IMR-90 (cell line): ENCODE results near the gene ATP6V1D. TPM values are rescaled to one million over a fixed set of nuclear protein-coding genes. Genes with fewer than 3 reads are reported as not detected.

Experiments
- ATAC-seq: fragments of 200-7000 bp; cut with Tn5 transposase; 2 replicates; pipeline ENCODE4 v1.9.1; 2020; ENCODE audit warnings: low read depth, mild to moderate bottlenecking, moderate library complexity
- BruUV-seq: library from RNA; stranded (reverse); fragments of 400-500 nt; replicated peaks from 2 replicates; lab custom pipeline; 2021; lab: Mats Ljungman, UMichigan
- CTCF ChIA-PET: fragments of 300-600 bp; formaldehyde crosslinking; extraction: SDS; loops from one replicate; lab custom pipeline; 2021; ENCODE audit warnings: antibody characterized with exemption; lab: Yijun Ruan, JAX
- POLR2A ChIA-PET: fragments of 300-600 bp; sonication (Branson Sonifier 250); formaldehyde crosslinking; loops from one replicate; lab custom pipeline; 2022; ENCODE audit warnings: antibody characterized with exemption; ENCODE audit not compliant: unreplicated experiment; lab: Charles Lee
- DNase-seq: peaks from one replicate; pipeline ENCODE4 v3.0.0; 2013
- H2AFZ ChIP-seq: replicated peaks from 2 replicates; pipeline ENCODE3; 2013; ENCODE audit warnings: low read length, mild to moderate bottlenecking; ENCODE audit not compliant: poor library complexity
- H2AK5ac ChIP-seq: 2 replicates; pipeline ENCODE4 v1.6.1; 2013; ENCODE audit warnings: low read depth, low read length, inconsistent platforms
- H2AK9ac ChIP-seq: replicated peaks from 2 replicates; pipeline ENCODE3; 2013; ENCODE audit warnings: mild to moderate bottlenecking, low read depth, low read length, moderate library complexity; ENCODE audit not compliant: poor library complexity
- H2BK120ac ChIP-seq: 2 replicates; pipeline ENCODE4 v1.6.1; 2013; ENCODE audit warnings: low read depth, low read length, inconsistent platforms
- H2BK15ac ChIP-seq: 3 replicates; pipeline ENCODE4 v1.6.1; 2013; ENCODE audit warnings: low read depth, low read length, inconsistent platforms
- H2BK20ac ChIP-seq: 2 replicates; pipeline ENCODE4 v1.6.1; 2013; ENCODE audit warnings: low read depth, mild to moderate bottlenecking, inconsistent platforms, low read length, moderate library complexity
- H2BK5ac ChIP-seq: 2 replicates; pipeline ENCODE4 v1.6.1; 2013; ENCODE audit warnings: mild to moderate bottlenecking, low read depth, low read length, inconsistent platforms; ENCODE audit not compliant: poor library complexity, severe bottlenecking
- H3K14ac ChIP-seq: replicated peaks from 2 replicates; pipeline ENCODE4 v1.6.1; 2013; ENCODE audit warnings: low read depth, low read length, inconsistent platforms
- H3K18ac ChIP-seq: 2 replicates; pipeline ENCODE4 v1.6.1; 2013; ENCODE audit warnings: low read depth, low read length, control low read depth
- H3K23ac ChIP-seq: 2 replicates; pipeline ENCODE4 v1.6.1; 2013; ENCODE audit warnings: low read depth, low read length, inconsistent platforms
- H3K27ac ChIP-seq: 2 replicates; pipeline ENCODE4 v1.5.1; 2013; ENCODE audit warnings: mild to moderate bottlenecking, control low read depth, low read length; ENCODE audit not compliant: insufficient read depth
- H3K27me3 ChIP-seq: 2 replicates; pipeline ENCODE4 v1.6.1; 2013; ENCODE audit warnings: low read length; ENCODE audit not compliant: control insufficient read depth, insufficient read depth
- H3K36me3 ChIP-seq: 2 replicates; pipeline ENCODE4 v1.6.1; 2013; ENCODE audit warnings: low read length, mixed read lengths; ENCODE audit not compliant: control insufficient read depth, insufficient read depth
- H3K4ac ChIP-seq: 2 replicates; pipeline ENCODE4 v1.6.1; 2013; ENCODE audit warnings: low read depth, low read length, inconsistent platforms
- H3K4me1 ChIP-seq: 2 replicates; pipeline ENCODE4 v1.6.1; 2013; ENCODE audit warnings: low read length, mixed read lengths; ENCODE audit not compliant: control insufficient read depth, insufficient read depth
- H3K4me2 ChIP-seq: 2 replicates; pipeline ENCODE4 v1.6.1; 2013; ENCODE audit warnings: low read depth, mild to moderate bottlenecking, control low read depth, low read length, moderate library complexity
- H3K4me3 ChIP-seq: 2 replicates; pipeline ENCODE4 v1.5.1; 2013; ENCODE audit warnings: low read depth, mild to moderate bottlenecking, control low read depth, low read length, moderate library complexity; ENCODE audit not compliant: insufficient read depth
- H3K56ac ChIP-seq: 2 replicates; pipeline ENCODE4 v1.6.1; 2013; ENCODE audit warnings: low read length, inconsistent platforms; ENCODE audit not compliant: insufficient read depth; ENCODE audit errors: extremely low read depth
- H3K79me1 ChIP-seq, 2 experiments: 2 replicates each; pipeline ENCODE4 v1.6.1; 2013; ENCODE audit warnings: low read length in 2 of 2, inconsistent platforms in 1 of 2, low read depth in 1 of 2
- H3K9ac ChIP-seq: 2 replicates; pipeline ENCODE4 v1.6.1; 2013; ENCODE audit warnings: low read depth, low read length, control low read depth
- H3K9me1 ChIP-seq: 2 replicates; pipeline ENCODE4 v1.6.1; 2013; ENCODE audit warnings: low read length, inconsistent platforms; ENCODE audit not compliant: insufficient read depth
- H3K9me3 ChIP-seq: 2 replicates; pipeline ENCODE4 v1.6.1; 2013; ENCODE audit warnings: low read length; ENCODE audit not compliant: control insufficient read depth, insufficient read depth
- H4K20me1 ChIP-seq: 2 replicates; pipeline ENCODE4 v1.6.1; 2013; ENCODE audit warnings: low read length, inconsistent platforms; ENCODE audit not compliant: insufficient read depth
- H4K5ac ChIP-seq: 2 replicates; pipeline ENCODE4 v1.6.1; 2013; ENCODE audit warnings: mild to moderate bottlenecking, low read depth, low read length, control low read depth
- H4K8ac ChIP-seq, 2 experiments: 2 replicates each; pipeline ENCODE4 v1.6.1; 2013; ENCODE audit warnings: low read depth in 2 of 2, low read length in 2 of 2, control low read depth in 1 of 2, inconsistent platforms in 1 of 2
- H4K91ac ChIP-seq: 2 replicates; pipeline ENCODE4 v1.6.1; 2013; ENCODE audit warnings: low read depth, low read length, inconsistent platforms; ENCODE audit not compliant: insufficient read depth
- CHD1 ChIP-seq: IDR thresholded peaks from 2 replicates; pipeline ENCODE4 v1.6.1; 2012; ENCODE audit warnings: low read depth, low read length, improper control_type of control experiment
- FOS ChIP-seq: fragments of 150-350 bp; IDR thresholded peaks from 2 replicates; pipeline ENCODE4 v1.6.1; 2016; ENCODE audit warnings: low read depth, low read length
- SMC3 ChIP-seq: fragments of 150-350 bp; IDR thresholded peaks from 2 replicates; pipeline ENCODE4 v1.6.1; 2016; ENCODE audit warnings: low read depth, mild to moderate bottlenecking, antibody characterized with exemption, low read length, moderate library complexity
- dilution Hi-C: fragments of 300-500 bp; cut with HindIII; formaldehyde crosslinking; loops from one replicate; pipeline ENCODE4 v1.14.3; 2018; ENCODE audit warnings: low sequenced_read_pairs; ENCODE audit not compliant: unreplicated experiment
- in situ Hi-C: fragments of 300-500 bp; cut with MboI; formaldehyde crosslinking; loops from 3 replicates; pipeline ENCODE4 v1.14.3; 2019; ENCODE audit warnings: low sequenced_read_pairs, inconsistent platforms, mixed read lengths
- intact Hi-C: fragments of 100-400 bp; cut with micrococcal nuclease; formaldehyde crosslinking; loops from 2 replicates; pipeline ENCODE4 v1.10.0; 2022
- polyA plus RNA-seq, 3 experiments: library from polyadenylated mRNA; depleted of rRNA; stranded (reverse); fragments of >200 nt; gene quantifications; 2 replicates each; pipeline ENCODE4 v1.2.3, GENCODE V29; 2012; ENCODE audit warnings: low replicate concordance in 1 of 3
- total RNA-seq: library from RNA; depleted of rRNA; stranded (reverse); fragments of >200 nt; gene quantifications from 2 replicates; pipeline ENCODE4 v1.2.3, GENCODE V29; 2012

ATP6V1D gene
- total and polyA plus RNA-seq, 2 of the 4 experiments (the other 2 are of a cell fraction): 54.5 to 113 TPM

DNA sequence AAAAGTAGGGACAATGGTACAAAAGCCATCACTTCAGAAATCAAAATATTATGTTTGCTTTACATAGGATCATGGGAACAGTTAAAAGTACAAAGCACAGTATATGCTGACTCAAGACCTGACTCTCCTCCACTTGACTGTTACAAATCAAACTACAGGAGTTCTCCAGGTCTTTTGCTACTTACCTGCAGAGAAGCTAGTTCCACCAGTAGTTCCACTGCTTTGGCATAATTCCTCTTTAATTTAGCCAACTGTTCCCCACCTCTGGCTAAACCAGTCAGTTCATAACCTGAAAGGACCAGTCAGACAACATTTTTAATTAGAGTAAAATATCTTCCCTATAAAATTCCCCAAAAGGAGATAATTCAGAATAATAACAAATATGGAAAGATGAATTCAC is 14.0 kb downstream of the ATP6V1D start:
- POLR2A ChIA-PET: no interaction called here

More for the DNA sequence above, 14.0 kb downstream of the ATP6V1D start:
- Histone ChIP-seq H3K18ac (no peak overlapping the region), H2AK5ac (no peak overlapping the region), H2BK20ac (no peak overlapping the region), H3K14ac (no peak overlapping the region), H3K4me2 (no peak overlapping the region), H4K8ac (no peak overlapping the region), H3K79me1 (peaks cover 8 to 9% of the 10 kb centered on the region in 2 experiments), H2BK120ac (no peak overlapping the region), H3K56ac (no peak overlapping the region), H3K4me1 (no peaks in the 10 kb centered on the region), H3K9ac (no peak overlapping the region), H4K20me1 (no peaks in the 10 kb centered on the region), H2AK9ac (no peak overlapping the region), H3K9me1 (no peaks in the 10 kb centered on the region), H3K4me3 (no peak overlapping the region), H4K91ac (no peak overlapping the region), H2AFZ (no peak overlapping the region), H2BK15ac (no peak overlapping the region), H4K5ac (no peak overlapping the region), H3K4ac (no peak overlapping the region), H3K9me3 (no peaks in the 10 kb centered on the region), H3K27me3 (no peaks in the 10 kb centered on the region), H3K23ac (no peak overlapping the region), H3K36me3 (peaks cover 43% of the 10 kb centered on the region), H3K27ac (no peak overlapping the region), H2BK5ac (no peak overlapping the region)
- CTCF ChIA-PET: no interaction called here
- TF ChIP-seq CHD1 (no peak), SMC3 (no peak), FOS (no peak)
- BruUV-seq: no TSS peak
- in situ Hi-C loops: no loop called here
- dilution Hi-C loops: no loop called here
- no peak for ATAC-seq
- DNase-seq: no peak
- intact Hi-C loops: loop anchor here (5.0 kb wide), 1 partner anchor 838 kb away; the partner anchor contains the start of gene GPHN
